ENCODE data around the gene AFAP1. TPM values are rescaled to one million over a fixed set of nuclear protein-coding genes. Genes with fewer than 3 reads are reported as not detected.

Gene AFAP1
- total and polyA plus RNA-seq, 5 donors from 2014 or later, result 1.8 to 5.0 (median 2.2) TPM

- Histone ChIP-seq H3K27ac (ENCODE audit: insufficient read depth, low read length, poor library complexity, severe bottlenecking) (no peak overlapping the region), H3K4me1 (ENCODE audit: control insufficient read depth, insufficient read depth, low read length, poor library complexity, severe bottlenecking) (peaks cover 5% of the 10 kb centered on the region), H3K27me3 (ENCODE audit: control insufficient read depth, insufficient read depth, low read length) (no peaks in the 10 kb centered on the region), H3K4me3 (ENCODE audit: low read depth, low read length) (no peak overlapping the region), H3K9me3 (ENCODE audit: control insufficient read depth in 2 of 2, low read length in 2 of 2) (no peaks in the 10 kb centered on the region), H3K36me3 (ENCODE audit: control insufficient read depth, insufficient read depth, low read length) (no peaks in the 10 kb centered on the region)
- ATAC-seq (ENCODE audit: low read depth in 2 of 2), result peak in 1 of 2 donors; percentile 12
- peaks cover 1% of the 10 kb centered on the region for H3K27me3 Mint-ChIP-seq
- H3K36me3 Mint-ChIP-seq, result no peaks in the 10 kb centered on the region
- no peak overlapping the region for H3K4me3 Mint-ChIP-seq
- no peaks in the 10 kb centered on the region for H3K9me3 Mint-ChIP-seq
- no peak overlapping the region for H3K27ac Mint-ChIP-seq
- peaks cover under 1 to 23% (median 4%) of the 10 kb centered on the region in 4 donors for H3K4me1 Mint-ChIP-seq
- no peak for DNase-seq
Observed at GRCh38 chr4:7960017-7960789, 20.5 kb upstream of the AFAP1 start.

DNA sequence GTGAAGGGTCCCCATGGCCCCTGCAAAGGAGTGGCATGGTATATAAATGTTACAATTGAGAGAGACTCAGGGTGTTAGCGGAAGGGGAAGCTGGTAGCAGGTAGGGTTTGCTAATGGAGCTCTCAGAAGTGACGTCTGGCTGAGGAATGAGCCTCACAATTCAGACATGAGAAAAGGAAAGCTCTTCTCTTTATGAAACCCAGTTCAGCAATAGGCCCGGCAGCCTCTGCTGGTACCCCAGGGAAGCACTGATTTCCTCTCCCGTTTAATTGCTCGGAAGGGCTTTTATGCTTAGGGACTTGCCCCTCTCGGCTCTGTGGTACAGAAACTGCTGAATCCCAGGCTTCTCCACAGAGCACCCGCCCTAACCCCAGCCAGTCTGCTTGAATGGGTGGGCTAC is 19.4 kb upstream of the AFAP1 start:
- no peak for DNase-seq
- no peak overlapping the region for H3K27ac ChIP-seq (ENCODE audit: insufficient read depth, low read length, poor library complexity, severe bottlenecking)
- Mint-ChIP-seq H3K27me3 (no peaks in the 10 kb centered on the region), H3K36me3 (no peaks in the 10 kb centered on the region), H3K4me1 (peaks cover 0 to 13% (median 4%) of the 10 kb centered on the region in 4 donors), H3K4me3 (no peak overlapping the region), H3K9me3 (no peaks in the 10 kb centered on the region), H3K27ac (no peak overlapping the region)
- H3K9me3 ChIP-seq (ENCODE audit: control insufficient read depth in 2 of 2, low read length in 2 of 2), result peaks cover 0 to 4% of the 10 kb centered on the region in 2 experiments
- H3K4me3 ChIP-seq (ENCODE audit: low read depth, low read length), result no peak overlapping the region
- no peaks in the 10 kb centered on the region for H3K27me3 ChIP-seq (ENCODE audit: control insufficient read depth, insufficient read depth, low read length)
- ATAC-seq (ENCODE audit: low read depth in 2 of 2), result no peak
- H3K4me1 ChIP-seq (ENCODE audit: control insufficient read depth, insufficient read depth, low read length, poor library complexity, severe bottlenecking), result no peaks in the 10 kb centered on the region
- no peaks in the 10 kb centered on the region for H3K36me3 ChIP-seq (ENCODE audit: control insufficient read depth, insufficient read depth, low read length)

GRCh38 chr4:7956934-7957656 is 17.4 kb upstream of the AFAP1 start:
- Mint-ChIP-seq H3K27ac (no peak overlapping the region), H3K4me3 (no peak overlapping the region), H3K27me3 (no peaks in the 10 kb centered on the region), H3K4me1 (peaks cover 0 to 6% (median 4%) of the 10 kb centered on the region in 4 donors), H3K36me3 (peaks cover 4% of the 10 kb centered on the region), H3K9me3 (peaks cover 0 to 1% (median 0%) of the 10 kb centered on the region in 7 donors)
- Histone ChIP-seq H3K4me1 (ENCODE audit: control insufficient read depth, insufficient read depth, low read length, poor library complexity, severe bottlenecking) (no peaks in the 10 kb centered on the region), H3K9me3 (ENCODE audit: control insufficient read depth in 2 of 2, low read length in 2 of 2) (peaks cover 0 to 5% of the 10 kb centered on the region in 2 experiments), H3K27ac (ENCODE audit: insufficient read depth, low read length, poor library complexity, severe bottlenecking) (no peak overlapping the region), H3K36me3 (ENCODE audit: control insufficient read depth, insufficient read depth, low read length) (no peaks in the 10 kb centered on the region), H3K27me3 (ENCODE audit: control insufficient read depth, insufficient read depth, low read length) (no peaks in the 10 kb centered on the region), H3K4me3 (ENCODE audit: low read depth, low read length) (no peak overlapping the region)
- DNase-seq (no peak), ATAC-seq (ENCODE audit: low read depth in 2 of 2) (no peak)

GRCh38 chr4:7956270-7956808 is 16.7 kb upstream of the AFAP1 start:
- H3K27me3 ChIP-seq (ENCODE audit: control insufficient read depth, insufficient read depth, low read length), result no peaks in the 10 kb centered on the region
- H3K4me3 ChIP-seq (ENCODE audit: low read depth, low read length), result no peak overlapping the region
- Mint-ChIP-seq H3K27ac (no peak overlapping the region), H3K4me1 (peaks cover 0 to 6% (median 4%) of the 10 kb centered on the region in 4 donors), H3K36me3 (peaks cover 4% of the 10 kb centered on the region), H3K9me3 (peaks cover 0 to 1% (median 0%) of the 10 kb centered on the region in 7 donors), H3K4me3 (no peak overlapping the region), H3K27me3 (no peaks in the 10 kb centered on the region)
- ATAC-seq (ENCODE audit: low read depth in 2 of 2) (no peak), DNase-seq (no peak)
- H3K27ac ChIP-seq (ENCODE audit: insufficient read depth, low read length, poor library complexity, severe bottlenecking), result no peak overlapping the region
- peaks cover 0 to 5% of the 10 kb centered on the region in 2 experiments for H3K9me3 ChIP-seq (ENCODE audit: control insufficient read depth in 2 of 2, low read length in 2 of 2)
- H3K4me1 ChIP-seq (ENCODE audit: control insufficient read depth, insufficient read depth, low read length, poor library complexity, severe bottlenecking), result no peaks in the 10 kb centered on the region
- no peaks in the 10 kb centered on the region for H3K36me3 ChIP-seq (ENCODE audit: control insufficient read depth, insufficient read depth, low read length)

DNA sequence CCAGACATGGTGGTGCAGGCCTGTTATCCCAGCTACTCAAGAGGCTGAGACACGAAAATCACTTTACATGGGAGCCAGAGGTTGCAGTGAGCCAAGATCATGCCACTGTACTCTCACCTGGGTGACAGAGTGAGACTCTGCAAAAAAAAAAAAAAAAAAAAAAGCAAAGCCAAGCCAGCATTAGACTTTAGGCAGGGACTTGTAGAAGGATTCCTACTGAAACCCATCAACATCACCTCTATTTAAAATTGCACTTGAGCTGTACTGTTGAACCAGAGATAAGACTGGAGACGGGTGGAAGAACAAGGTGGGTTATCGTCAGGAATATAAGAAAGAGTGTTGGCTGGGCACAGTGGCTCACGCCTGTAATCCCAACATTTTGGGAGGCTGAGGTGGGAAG is 15.7 kb upstream of the AFAP1 start:
- Histone ChIP-seq H3K36me3 (ENCODE audit: control insufficient read depth, insufficient read depth, low read length) (no peaks in the 10 kb centered on the region), H3K27me3 (ENCODE audit: control insufficient read depth, insufficient read depth, low read length) (no peaks in the 10 kb centered on the region), H3K4me3 (ENCODE audit: low read depth, low read length) (no peak overlapping the region), H3K4me1 (ENCODE audit: control insufficient read depth, insufficient read depth, low read length, poor library complexity, severe bottlenecking) (no peaks in the 10 kb centered on the region), H3K9me3 (ENCODE audit: control insufficient read depth in 2 of 2, low read length in 2 of 2) (peaks cover 0 to 5% of the 10 kb centered on the region in 2 experiments), H3K27ac (ENCODE audit: insufficient read depth, low read length, poor library complexity, severe bottlenecking) (no peak overlapping the region)
- Mint-ChIP-seq H3K27me3 (no peaks in the 10 kb centered on the region), H3K27ac (no peak overlapping the region), H3K4me3 (no peak overlapping the region), H3K4me1 (no peaks in the 10 kb centered on the region), H3K36me3 (peaks cover 4% of the 10 kb centered on the region), H3K9me3 (peaks cover 0 to 2% (median 0%) of the 10 kb centered on the region in 7 donors)
- ATAC-seq (ENCODE audit: low read depth in 2 of 2), result no peak
- no peak for DNase-seq

GRCh38 chr4:7952615-7953014 is 13.0 kb upstream of the AFAP1 start:
- H3K9me3 Mint-ChIP-seq, result peaks cover 0 to 2% (median 0%) of the 10 kb centered on the region in 7 donors
- Histone ChIP-seq H3K27me3 (ENCODE audit: control insufficient read depth, insufficient read depth, low read length) (no peaks in the 10 kb centered on the region), H3K27ac (ENCODE audit: insufficient read depth, low read length, poor library complexity, severe bottlenecking) (no peak overlapping the region), H3K9me3 (ENCODE audit: control insufficient read depth in 2 of 2, low read length in 2 of 2) (peaks cover 0 to 5% of the 10 kb centered on the region in 2 experiments), H3K4me1 (ENCODE audit: control insufficient read depth, insufficient read depth, low read length, poor library complexity, severe bottlenecking) (no peaks in the 10 kb centered on the region), H3K4me3 (ENCODE audit: low read depth, low read length) (no peak overlapping the region), H3K36me3 (ENCODE audit: control insufficient read depth, insufficient read depth, low read length) (no peaks in the 10 kb centered on the region)
- no peak overlapping the region for H3K4me3 Mint-ChIP-seq
- no peaks in the 10 kb centered on the region for H3K27me3 Mint-ChIP-seq
- DNase-seq (no peak), ATAC-seq (ENCODE audit: low read depth in 2 of 2) (no peak)
- H3K27ac Mint-ChIP-seq, result no peak overlapping the region
- peaks cover 0 to 13% (median 3%) of the 10 kb centered on the region in 4 donors for H3K4me1 Mint-ChIP-seq
- H3K36me3 Mint-ChIP-seq, result peaks cover 4% of the 10 kb centered on the region

DNA sequence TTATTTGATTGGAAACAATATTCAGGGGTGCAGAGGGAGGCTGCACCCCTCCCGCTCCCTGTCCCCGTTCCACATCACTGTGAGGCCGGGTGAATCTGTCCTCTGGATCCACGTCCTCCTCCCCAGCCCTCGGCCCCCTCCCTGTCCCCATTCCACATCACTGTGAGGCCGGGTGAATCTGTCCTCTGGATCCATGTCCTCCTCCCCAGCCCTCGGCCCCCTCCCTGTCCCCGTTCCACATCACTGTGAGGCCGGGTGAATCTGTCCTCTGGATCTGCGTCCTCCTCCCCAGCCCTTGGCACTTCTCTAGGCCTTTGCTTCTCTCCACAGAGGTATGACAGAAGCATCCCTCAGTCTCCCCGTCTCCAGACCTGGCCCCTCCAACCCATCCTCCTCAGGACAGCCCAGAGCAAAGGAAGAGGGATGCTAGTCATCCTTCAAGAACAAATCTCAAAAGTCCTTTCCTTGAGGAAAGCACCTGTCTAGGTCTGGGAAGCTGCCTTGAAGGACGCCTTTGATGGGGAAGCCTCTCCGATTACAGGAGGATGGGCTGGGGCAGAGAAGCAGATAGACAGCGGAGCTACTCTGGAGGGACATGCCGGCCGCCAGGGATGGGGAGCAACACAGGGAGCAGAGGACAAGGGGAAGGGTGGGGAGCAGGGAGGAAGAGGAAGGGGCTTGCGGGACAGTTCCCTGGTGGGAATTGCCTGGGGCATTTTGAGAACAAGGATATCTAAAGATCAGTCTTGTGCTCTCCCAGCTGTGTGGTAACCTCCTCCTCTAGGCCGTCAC is 10.8 kb upstream of the AFAP1 start:
- H3K9me3 Mint-ChIP-seq, result peaks cover 0 to 2% (median 0%) of the 10 kb centered on the region in 7 donors
- no peak overlapping the region for H3K27ac Mint-ChIP-seq
- no peak overlapping the region for H3K4me3 Mint-ChIP-seq
- Histone ChIP-seq H3K36me3 (ENCODE audit: control insufficient read depth, insufficient read depth, low read length) (no peaks in the 10 kb centered on the region), H3K27ac (ENCODE audit: insufficient read depth, low read length, poor library complexity, severe bottlenecking) (no peak overlapping the region), H3K4me3 (ENCODE audit: low read depth, low read length) (no peak overlapping the region), H3K9me3 (ENCODE audit: control insufficient read depth in 2 of 2, low read length in 2 of 2) (peaks cover 0 to 5% of the 10 kb centered on the region in 2 experiments), H3K4me1 (ENCODE audit: control insufficient read depth, insufficient read depth, low read length, poor library complexity, severe bottlenecking) (no peaks in the 10 kb centered on the region), H3K27me3 (ENCODE audit: control insufficient read depth, insufficient read depth, low read length) (no peaks in the 10 kb centered on the region)
- peaks cover 0 to 15% (median 3%) of the 10 kb centered on the region in 4 donors for H3K4me1 Mint-ChIP-seq
- no peaks in the 10 kb centered on the region for H3K27me3 Mint-ChIP-seq
- peaks cover 4% of the 10 kb centered on the region for H3K36me3 Mint-ChIP-seq
- ATAC-seq (ENCODE audit: low read depth in 2 of 2), result no peak
- no peak for DNase-seq
